ENCODE data around the gene SSX2IP. TPM values are rescaled to one million over a fixed set of nuclear protein-coding genes. Genes with fewer than 3 reads are reported as not detected.

Gene SSX2IP
- total and polyA plus RNA-seq, 9 of the 15 experiments (the other 6 are each of a cell fraction or from before 2014, with no cell fraction given): 20.6 to 96.7 (median 61.7) TPM

DNA sequence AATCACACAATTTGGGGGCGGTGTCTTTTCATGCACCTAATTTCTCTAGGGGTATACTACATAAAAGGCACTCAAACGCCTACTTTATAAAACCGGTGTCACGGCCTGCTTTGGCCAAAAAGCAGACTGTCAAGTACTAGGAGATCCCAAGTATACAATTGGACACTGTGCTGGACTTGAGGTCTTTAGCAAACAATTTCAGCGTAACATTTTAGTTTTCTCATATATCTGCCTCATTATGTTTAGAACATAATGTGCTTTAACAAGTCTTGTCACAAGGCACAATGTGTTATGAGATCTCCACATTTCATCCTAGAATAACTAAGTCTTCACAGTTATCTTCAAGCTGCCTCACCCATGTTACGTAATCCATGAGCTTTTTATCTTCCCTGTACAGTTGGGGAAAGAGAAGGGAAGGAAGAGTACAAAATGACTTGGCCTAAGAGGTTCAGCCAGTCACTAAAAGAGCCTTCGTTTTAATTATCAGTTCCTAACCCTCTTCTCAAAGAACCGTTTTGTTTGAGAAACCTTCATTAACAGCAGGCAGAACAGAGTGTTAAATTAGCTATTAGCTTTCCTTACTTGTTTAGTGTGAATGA is 1.7 kb downstream of the SSX2IP start (continued):
- TF ChIP-seq ETV6 (IDR thresholded peaks at IDR 0.05; ENCODE audit: borderline replicate concordance in 1 of 2, low read depth in 2 of 2, low read length in 1 of 2): no peak
- no peak for TF ChIP-seq ETV6 (CRISPR knock-in tag; IDR thresholded peaks at IDR 0.05; ENCODE audit: borderline replicate concordance)
- TF ChIP-seq HNRNPL (IDR thresholded peaks at IDR 0.05; ENCODE audit: low read depth, low read length): no peak
- TF ChIP-seq PHB2 (IDR thresholded peaks at IDR 0.05; ENCODE audit: low read depth): no peak
- no peak for TF ChIP-seq SNAPC5 (CRISPR knock-in tag; IDR thresholded peaks at IDR 0.05)
- TF ChIP-seq ARNT (IDR thresholded peaks at IDR 0.05): peak; percentile 78 to 82; a peak in 3 of 4 replicates
- TF ChIP-seq BDP1 (IDR thresholded peaks at IDR 0.05; ENCODE audit: insufficient read depth, insufficient read length): no peak
- no peak for TF ChIP-seq JUNB (CRISPR knock-in tag; conservative IDR thresholded peaks at IDR 0.05)
- peak in 1 of 2 experiments; percentile 60; a peak in 1 of 4 replicates for TF ChIP-seq FOXK2 (conservative IDR thresholded peaks at IDR 0.05 in 1 of 2, IDR thresholded peaks at IDR 0.05 in 1 of 2; ENCODE audit: low read depth in 2 of 2)
- peak in 1 of 2 experiments; percentile 77; a peak in 2 of 3 replicates for TF ChIP-seq CBX3 (IDR thresholded peaks at IDR 0.05; ENCODE audit: borderline replicate concordance in 1 of 2, low read length in 2 of 2)
- TF ChIP-seq, protein P1, sequence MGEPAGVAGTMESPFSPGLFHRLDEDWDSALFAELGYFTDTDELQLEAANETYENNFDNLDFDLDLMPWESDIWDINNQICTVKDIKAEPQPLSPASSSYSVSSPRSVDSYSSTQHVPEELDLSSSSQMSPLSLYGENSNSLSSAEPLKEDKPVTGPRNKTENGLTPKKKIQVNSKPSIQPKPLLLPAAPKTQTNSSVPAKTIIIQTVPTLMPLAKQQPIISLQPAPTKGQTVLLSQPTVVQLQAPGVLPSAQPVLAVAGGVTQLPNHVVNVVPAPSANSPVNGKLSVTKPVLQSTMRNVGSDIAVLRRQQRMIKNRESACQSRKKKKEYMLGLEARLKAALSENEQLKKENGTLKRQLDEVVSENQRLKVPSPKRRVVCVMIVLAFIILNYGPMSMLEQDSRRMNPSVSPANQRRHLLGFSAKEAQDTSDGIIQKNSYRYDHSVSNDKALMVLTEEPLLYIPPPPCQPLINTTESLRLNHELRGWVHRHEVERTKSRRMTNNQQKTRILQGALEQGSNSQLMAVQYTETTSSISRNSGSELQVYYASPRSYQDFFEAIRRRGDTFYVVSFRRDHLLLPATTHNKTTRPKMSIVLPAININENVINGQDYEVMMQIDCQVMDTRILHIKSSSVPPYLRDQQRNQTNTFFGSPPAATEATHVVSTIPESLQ (CRISPR knock-in tag; IDR thresholded peaks at IDR 0.05): no peak
- TF ChIP-seq ZNF778 (CRISPR knock-in tag; IDR thresholded peaks at IDR 0.05): no peak
- TF ChIP-seq ZNF740 (CRISPR knock-in tag; IDR thresholded peaks at IDR 0.05): no peak
- no peak for TF ChIP-seq ZNF740 (tag; IDR thresholded peaks at IDR 0.05)
- TF ChIP-seq RAD51 (IDR thresholded peaks at IDR 0.05; ENCODE audit: borderline replicate concordance, low read depth): no peak; the same call in 1 of the 2 replicates
- no peak for TF ChIP-seq RUNX1 (IDR thresholded peaks at IDR 0.05; ENCODE audit: low read depth)
- peak; percentile 62; the same call in 1 of the 2 replicates for TF ChIP-seq CREB1 (IDR thresholded peaks at IDR 0.05)
- TF ChIP-seq CREB1 (CRISPR knock-in tag; IDR thresholded peaks at IDR 0.05): 0 out of 2 replicates have a peak, but pooled peaks have one; percentile 25
- TF ChIP-seq, protein P2, sequence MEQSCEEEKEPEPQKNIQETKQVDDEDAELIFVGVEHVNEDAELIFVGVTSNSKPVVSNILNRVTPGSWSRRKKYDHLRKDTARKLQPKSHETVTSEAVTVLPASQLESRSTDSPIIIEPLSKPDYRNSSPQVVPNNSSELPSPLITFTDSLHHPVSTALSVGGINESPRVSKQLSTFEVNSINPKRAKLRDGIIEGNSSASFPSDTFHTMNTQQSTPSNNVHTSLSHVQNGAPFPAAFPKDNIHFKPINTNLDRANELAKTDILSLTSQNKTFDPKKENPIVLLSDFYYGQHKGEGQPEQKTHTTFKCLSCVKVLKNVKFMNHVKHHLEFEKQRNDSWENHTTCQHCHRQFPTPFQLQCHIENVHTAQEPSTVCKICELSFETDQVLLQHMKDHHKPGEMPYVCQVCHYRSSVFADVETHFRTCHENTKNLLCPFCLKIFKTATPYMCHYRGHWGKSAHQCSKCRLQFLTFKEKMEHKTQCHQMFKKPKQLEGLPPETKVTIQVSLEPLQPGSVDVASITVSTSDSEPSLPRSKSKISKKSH (CRISPR knock-in tag; IDR thresholded peaks at IDR 0.05): no peak
- no peak for TF ChIP-seq ZNF561 (CRISPR knock-in tag; conservative IDR thresholded peaks at IDR 0.05)
- no peak for TF ChIP-seq WHSC1 (IDR thresholded peaks at IDR 0.05; ENCODE audit: low read length)
- TF ChIP-seq ZNF239 (CRISPR knock-in tag; IDR thresholded peaks at IDR 0.05): no peak
- no peak for TF ChIP-seq E2F3 (CRISPR knock-in tag; IDR thresholded peaks at IDR 0.05)
- peak; percentile 77 for TF ChIP-seq NFIC (IDR thresholded peaks at IDR 0.05)
- no peak for TF ChIP-seq ZZZ3 (IDR thresholded peaks at IDR 0.05)
- TF ChIP-seq MTF1 (CRISPR knock-in tag; IDR thresholded peaks at IDR 0.05; ENCODE audit: borderline replicate concordance): no peak
- TF ChIP-seq ZNF224 (CRISPR knock-in tag; IDR thresholded peaks at IDR 0.05): no peak

Data from K562 (cell line).